HUES64 (cell line): ENCODE data around the gene RINL.
"Not testable (repeated sequence)": the region's sequence is repeated elsewhere in the genome, so short reads cannot be mapped to it uniquely, and the experiment has no call there.

Experiments
- H3K27ac ChIP-seq: 2 replicates; pipeline ENCODE4 v1.7.0; 2013; ENCODE audit warnings: low read depth, low read length, inconsistent platforms
- H3K27me3 ChIP-seq: 2 replicates; pipeline ENCODE4 v1.6.1; 2013; ENCODE audit warnings: mild to moderate bottlenecking, low read length; ENCODE audit not compliant: insufficient read depth
- H3K36me3 ChIP-seq: 2 replicates; pipeline ENCODE4 v1.6.1; 2013; ENCODE audit warnings: mild to moderate bottlenecking, low read length; ENCODE audit not compliant: insufficient read depth
- H3K4me1 ChIP-seq: 2 replicates; pipeline ENCODE4 v1.6.1; 2013; ENCODE audit warnings: mild to moderate bottlenecking, low read length, moderate library complexity; ENCODE audit not compliant: insufficient read depth
- H3K4me3 ChIP-seq: 2 replicates; pipeline ENCODE4 v1.5.1; 2013; ENCODE audit warnings: mild to moderate bottlenecking, low read length, moderate library complexity
- H3K9ac ChIP-seq: 2 replicates; pipeline ENCODE4 v1.6.1; 2013; ENCODE audit warnings: mild to moderate bottlenecking, low read depth, low read length
- H3K9me3 ChIP-seq: 2 replicates; pipeline ENCODE4 v1.6.1; 2013; ENCODE audit warnings: low read depth, low read length; ENCODE audit not compliant: insufficient read depth
- WGBS: fragments of 150-250, 120-280 bp; methylation state at CpG from one replicate; pipeline ENCODE4 v1.1.7; 2013; ENCODE audit warnings: missing lambda C conversion rate; 5-methylcytosine and 5-hydroxymethylcytosine counted together

RINL gene

DNA sequence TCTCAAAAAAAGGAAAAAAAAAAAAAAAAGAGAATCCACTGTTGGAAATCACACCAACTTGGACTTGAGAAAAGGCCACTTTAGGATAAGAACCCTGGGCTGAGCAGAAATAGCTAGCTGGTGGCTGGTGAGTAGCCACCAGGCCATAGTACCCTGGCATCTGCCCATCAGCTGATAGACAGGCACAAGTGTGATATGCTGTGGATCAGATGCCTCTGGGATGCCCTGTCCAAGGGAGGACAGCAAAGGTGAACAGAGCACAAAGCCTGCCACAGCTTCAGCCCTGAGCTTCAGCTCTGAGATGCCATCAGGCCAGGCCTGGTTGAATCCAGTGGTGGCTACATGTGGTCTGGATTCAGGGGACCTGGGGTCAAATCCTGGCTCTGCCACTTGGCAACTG lies 12.6 kb upstream of the RINL start:
- H3K9me3 ChIP-seq = no peaks in the 10 kb centered on the region
- no peak overlapping the region for H3K4me3 ChIP-seq
- no peak overlapping the region for H3K9ac ChIP-seq
- no peaks in the 10 kb centered on the region for H3K4me1 ChIP-seq
- H3K36me3 ChIP-seq = no peaks in the 10 kb centered on the region
- H3K27me3 ChIP-seq = no peaks in the 10 kb centered on the region
- no peak overlapping the region for H3K27ac ChIP-seq

DNA sequence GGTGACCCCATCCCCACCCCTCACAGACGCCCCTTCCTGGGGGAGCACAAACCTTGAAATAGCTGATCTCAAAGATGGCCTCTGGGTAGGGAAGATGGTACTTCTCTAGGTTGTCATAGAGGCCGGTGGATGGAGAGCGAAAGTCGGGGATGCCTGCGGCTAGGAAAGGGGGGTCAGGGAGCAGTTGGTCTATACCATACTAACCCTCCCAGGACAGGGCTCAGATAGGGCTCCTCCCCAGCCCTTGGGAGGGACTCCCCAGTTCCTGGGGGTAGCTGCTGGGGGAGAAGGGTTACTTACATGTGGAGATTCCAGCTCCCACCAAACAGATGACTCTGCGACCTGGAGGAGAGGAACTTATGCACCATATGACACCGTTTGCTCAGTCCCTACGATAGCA lies 11.7 kb upstream of the RINL start:
- Histone ChIP-seq H3K9me3 (no peaks in the 10 kb centered on the region), H3K4me1 (no peaks in the 10 kb centered on the region), H3K27me3 (no peaks in the 10 kb centered on the region), H3K9ac (no peak overlapping the region), H3K4me3 (no peak overlapping the region), H3K36me3 (no peaks in the 10 kb centered on the region), H3K27ac (no peak overlapping the region)
- 93% methylated on average over 7 of the region's 8 CpGs for WGBS

DNA sequence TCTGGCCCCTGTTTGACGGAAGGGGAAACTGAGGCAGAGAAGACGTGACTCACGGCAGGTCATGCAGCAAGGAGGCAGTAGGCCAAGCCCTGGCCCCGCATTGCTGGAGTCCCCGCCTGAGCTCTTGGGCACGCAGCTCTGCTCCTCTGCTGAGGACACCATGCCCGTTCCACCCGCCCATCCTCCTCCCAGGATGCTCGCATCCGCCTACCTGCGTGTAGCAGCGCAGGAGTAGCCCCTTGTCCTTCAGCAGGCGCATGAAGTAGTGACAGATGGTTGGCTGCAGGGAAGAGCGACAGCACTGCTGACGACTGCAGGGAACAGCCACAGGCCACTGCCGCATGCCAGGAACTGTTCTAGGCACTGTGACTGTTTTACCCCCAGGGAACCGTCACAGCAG lies 10.8 kb upstream of the RINL start:
- no peak overlapping the region for H3K27ac ChIP-seq
- 93% methylated on average over 17 of the region's 17 CpGs for WGBS
- H3K36me3 ChIP-seq = no peaks in the 10 kb centered on the region
- H3K9ac ChIP-seq = no peak overlapping the region
- no peaks in the 10 kb centered on the region for H3K4me1 ChIP-seq
- no peaks in the 10 kb centered on the region for H3K27me3 ChIP-seq
- no peaks in the 10 kb centered on the region for H3K9me3 ChIP-seq
- no peak overlapping the region for H3K4me3 ChIP-seq

DNA sequence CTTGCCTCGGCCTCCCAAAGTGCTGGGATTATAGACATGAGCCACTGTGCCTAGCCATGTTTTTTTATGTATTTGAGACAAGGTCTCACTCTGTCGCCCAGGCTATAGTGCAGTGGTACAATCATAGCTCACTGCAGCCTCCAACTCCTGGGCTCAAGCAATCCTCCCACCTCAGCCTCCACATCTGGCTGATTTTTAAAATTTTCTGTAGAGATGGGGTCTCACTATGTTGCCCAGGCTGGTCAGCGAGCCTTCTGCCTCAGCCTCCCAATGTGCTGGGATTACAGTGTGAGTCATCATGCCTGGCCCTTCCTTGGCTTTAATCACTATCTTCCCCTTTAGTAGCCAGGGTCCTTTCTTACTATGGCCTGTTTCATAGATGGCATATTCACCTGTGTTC lies 6.6 kb upstream of the RINL start:
- not testable (repeated sequence) for H3K27me3 ChIP-seq, H3K4me3 ChIP-seq, H3K9me3 ChIP-seq, H3K27ac ChIP-seq, H3K4me1 ChIP-seq, H3K36me3 ChIP-seq, H3K9ac ChIP-seq
- whole genome bisulfite sequencing = 89% methylated on average over 3 of the region's 3 CpGs

DNA sequence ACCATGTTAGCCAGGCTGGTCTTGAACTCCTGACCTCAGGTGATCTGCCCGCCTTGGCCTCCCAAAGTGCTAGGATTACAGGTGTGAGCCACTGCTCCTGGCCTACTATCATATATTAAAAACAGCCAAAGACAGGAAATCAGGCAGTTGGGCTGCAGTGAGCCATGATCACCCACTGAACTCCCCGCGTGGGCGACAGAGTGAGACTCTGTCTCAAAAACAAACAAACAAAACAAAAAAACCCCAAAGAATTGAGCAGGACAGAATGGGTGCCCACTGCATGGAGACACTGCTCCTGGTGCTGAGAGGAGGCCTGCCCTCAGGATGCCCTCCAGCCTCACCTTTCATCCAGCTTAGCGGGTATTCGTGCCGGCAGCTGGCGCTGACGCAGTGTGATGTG lies 5.2 kb upstream of the RINL start:
- Histone ChIP-seq H3K9ac (no peak overlapping the region), H3K9me3 (no peaks in the 10 kb centered on the region), H3K4me3 (no peak overlapping the region), H3K27me3 (no peaks in the 10 kb centered on the region), H3K36me3 (no peaks in the 10 kb centered on the region), H3K4me1 (peaks cover 4% of the 10 kb centered on the region; the same call in 1 of the 2 replicates), H3K27ac (no peak overlapping the region)
- 92% methylated on average over 9 of the region's 9 CpGs for WGBS

DNA sequence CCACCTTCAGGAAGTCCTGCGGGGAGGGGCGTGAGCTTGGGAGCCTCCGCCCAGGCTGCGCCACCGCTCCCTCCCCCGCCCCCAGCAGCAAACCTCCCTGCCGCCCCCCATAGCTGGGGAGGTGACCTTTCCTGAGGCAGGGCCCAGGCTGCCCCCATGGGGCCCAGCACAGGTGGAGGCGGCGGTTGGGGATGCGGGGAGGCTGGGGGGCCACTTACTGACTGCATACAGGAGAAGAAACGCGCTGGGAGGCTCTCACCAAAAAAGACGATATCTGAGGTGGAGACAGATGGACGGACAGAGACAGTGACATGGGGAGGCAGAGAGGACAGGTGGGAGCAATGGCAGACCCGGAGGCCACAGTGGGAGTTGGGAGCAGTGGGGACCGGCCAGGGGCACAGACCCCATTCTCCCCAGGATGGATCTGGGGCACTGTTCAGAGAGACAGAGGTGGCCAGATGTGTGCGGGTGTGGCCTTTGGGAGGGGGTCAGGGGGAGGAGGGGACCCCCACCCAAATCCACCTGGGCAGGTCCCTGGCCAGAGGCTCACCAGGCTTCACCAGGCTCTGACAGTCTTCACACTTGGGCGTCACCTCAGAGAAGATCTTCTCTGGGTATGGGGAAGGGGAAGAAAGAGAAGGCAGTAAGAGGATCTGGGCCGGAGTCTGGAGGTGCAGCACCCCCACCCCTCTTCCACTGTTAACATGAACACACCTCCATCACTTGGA lies 3.0 kb upstream of the RINL start:
- Histone ChIP-seq H3K4me1 (peaks cover 10% of the 10 kb centered on the region; the same call in 1 of the 2 replicates), H3K4me3 (no peak overlapping the region), H3K27ac (no peak overlapping the region), H3K9me3 (no peaks in the 10 kb centered on the region), H3K36me3 (no peaks in the 10 kb centered on the region), H3K9ac (no peak overlapping the region), H3K27me3 (no peaks in the 10 kb centered on the region)
- 89% methylated on average over 18 of the region's 19 CpGs for WGBS

DNA sequence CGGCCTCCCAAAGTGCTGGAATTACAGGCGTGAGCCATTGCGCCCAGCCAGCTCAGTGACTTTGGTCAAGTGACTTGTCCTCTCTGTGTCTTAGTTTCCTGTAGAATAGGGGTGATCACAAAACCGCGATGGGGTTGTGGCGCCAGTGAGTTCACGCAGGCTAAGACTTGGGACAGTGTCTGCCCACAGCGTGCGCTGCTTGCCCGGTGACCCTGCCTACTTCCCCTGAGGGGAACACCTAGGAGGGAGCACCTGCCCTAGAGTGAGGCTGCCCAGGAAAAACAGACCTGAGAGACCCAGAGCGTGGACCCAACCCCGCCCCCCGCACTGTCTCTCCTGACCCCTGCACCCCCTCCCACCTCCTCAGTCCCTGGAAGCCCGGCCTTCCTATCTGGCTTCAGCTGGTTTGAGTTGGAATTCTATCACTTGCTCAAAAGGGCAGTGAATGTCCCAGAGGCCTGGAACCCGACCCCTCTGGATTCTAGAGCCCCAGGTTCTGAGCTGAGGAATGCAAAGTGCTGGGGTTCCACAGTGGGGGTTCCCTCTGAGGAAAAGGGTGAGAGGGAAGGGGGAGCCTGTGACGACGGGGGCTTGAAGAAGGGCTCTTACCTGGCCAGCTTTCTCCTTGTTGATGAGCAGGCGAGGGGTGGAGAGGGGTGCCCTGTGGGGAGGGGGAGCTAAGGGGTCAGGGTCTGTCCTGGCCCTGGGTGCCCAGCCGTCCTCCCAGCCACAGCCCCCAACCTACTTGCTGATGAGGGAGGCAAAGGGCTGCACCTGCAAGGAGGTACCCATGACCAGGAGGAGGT lies 2.2 kb upstream of the RINL start:
- H3K27me3 ChIP-seq = no peaks in the 10 kb centered on the region
- WGBS = 88% methylated on average over 19 of the region's 19 CpGs
- no peak overlapping the region for H3K4me3 ChIP-seq
- H3K27ac ChIP-seq = no peak overlapping the region
- peaks cover 10% of the 10 kb centered on the region; the same call in 1 of the 2 replicates for H3K4me1 ChIP-seq
- no peaks in the 10 kb centered on the region for H3K9me3 ChIP-seq
- H3K9ac ChIP-seq = no peak overlapping the region
- no peaks in the 10 kb centered on the region for H3K36me3 ChIP-seq

DNA sequence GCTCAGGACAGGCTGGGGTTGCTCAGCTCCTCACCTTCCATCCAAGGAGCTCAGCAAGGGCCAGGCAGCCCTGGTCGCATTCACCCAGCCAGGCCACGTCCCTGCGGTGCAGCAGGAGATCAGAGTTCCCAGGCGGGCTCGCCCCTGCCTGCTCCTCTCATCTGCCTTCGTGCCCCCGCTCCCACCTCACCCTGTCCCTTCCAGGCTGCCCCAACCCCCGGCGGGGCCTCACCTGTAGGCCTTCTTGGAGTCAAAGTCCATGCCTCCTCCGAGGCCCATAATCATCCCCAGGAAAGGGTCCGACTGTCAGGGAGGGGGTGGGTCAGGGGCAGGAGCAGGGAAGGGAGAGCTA lies 1.3 kb upstream of the RINL start:
- no peaks in the 10 kb centered on the region for H3K36me3 ChIP-seq
- no peak overlapping the region for H3K9ac ChIP-seq
- H3K4me1 ChIP-seq = peaks cover 10% of the 10 kb centered on the region; the same call in 1 of the 2 replicates
- H3K27me3 ChIP-seq = no peaks in the 10 kb centered on the region
- H3K9me3 ChIP-seq = no peaks in the 10 kb centered on the region
- no peak overlapping the region for H3K4me3 ChIP-seq
- no peak overlapping the region for H3K27ac ChIP-seq
- WGBS = 91% methylated on average over 11 of the region's 11 CpGs

DNA sequence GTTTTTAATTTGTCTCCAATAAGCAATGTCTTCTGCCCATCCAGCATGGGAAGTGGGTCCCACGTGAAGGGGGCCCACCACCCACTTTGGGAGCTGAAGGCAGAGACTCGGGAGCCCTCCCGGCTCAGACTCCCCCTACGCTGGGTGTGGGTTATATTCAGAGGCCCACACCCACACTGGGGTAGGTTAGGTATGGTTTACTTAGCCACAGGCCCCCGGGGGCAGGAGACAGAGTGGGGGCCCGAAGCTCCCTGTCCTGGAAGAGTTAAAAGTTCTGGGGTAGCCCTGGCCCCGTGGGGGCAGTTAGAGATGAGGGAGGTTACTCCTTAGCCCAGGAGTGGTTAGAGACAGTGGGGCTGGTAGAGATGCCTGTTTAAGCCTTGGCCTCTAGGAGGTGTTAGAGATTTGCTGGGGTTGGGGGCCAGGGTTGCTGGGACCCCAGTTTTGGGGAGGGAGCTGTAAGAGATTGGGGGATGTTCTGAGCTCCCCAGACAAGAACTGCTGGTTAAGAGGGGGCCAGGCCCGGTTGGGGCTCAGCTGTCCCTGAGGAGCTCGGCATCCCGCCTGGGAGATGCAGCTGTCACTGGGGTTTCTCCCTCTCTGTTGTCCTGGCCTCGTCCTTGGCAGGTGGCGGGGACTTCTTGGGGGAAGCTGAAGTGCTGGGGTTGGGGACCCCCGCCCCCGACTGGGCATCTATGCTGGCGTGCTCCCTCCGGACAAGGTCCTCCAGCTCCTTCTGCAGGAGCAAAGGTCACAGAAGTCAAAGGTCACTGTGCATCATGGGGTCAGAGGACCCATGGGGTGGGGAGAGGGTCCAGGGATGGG lies 712 bp upstream of the RINL start:
- no peak overlapping the region for H3K9ac ChIP-seq
- H3K4me1 ChIP-seq = peaks cover 10% of the 10 kb centered on the region; the same call in 1 of the 2 replicates
- H3K27me3 ChIP-seq = no peaks in the 10 kb centered on the region
- no peaks in the 10 kb centered on the region for H3K9me3 ChIP-seq
- no peak overlapping the region for H3K27ac ChIP-seq
- no peak overlapping the region for H3K4me3 ChIP-seq
- 92% methylated on average over 16 of the region's 16 CpGs for WGBS
- H3K36me3 ChIP-seq = no peaks in the 10 kb centered on the region

DNA sequence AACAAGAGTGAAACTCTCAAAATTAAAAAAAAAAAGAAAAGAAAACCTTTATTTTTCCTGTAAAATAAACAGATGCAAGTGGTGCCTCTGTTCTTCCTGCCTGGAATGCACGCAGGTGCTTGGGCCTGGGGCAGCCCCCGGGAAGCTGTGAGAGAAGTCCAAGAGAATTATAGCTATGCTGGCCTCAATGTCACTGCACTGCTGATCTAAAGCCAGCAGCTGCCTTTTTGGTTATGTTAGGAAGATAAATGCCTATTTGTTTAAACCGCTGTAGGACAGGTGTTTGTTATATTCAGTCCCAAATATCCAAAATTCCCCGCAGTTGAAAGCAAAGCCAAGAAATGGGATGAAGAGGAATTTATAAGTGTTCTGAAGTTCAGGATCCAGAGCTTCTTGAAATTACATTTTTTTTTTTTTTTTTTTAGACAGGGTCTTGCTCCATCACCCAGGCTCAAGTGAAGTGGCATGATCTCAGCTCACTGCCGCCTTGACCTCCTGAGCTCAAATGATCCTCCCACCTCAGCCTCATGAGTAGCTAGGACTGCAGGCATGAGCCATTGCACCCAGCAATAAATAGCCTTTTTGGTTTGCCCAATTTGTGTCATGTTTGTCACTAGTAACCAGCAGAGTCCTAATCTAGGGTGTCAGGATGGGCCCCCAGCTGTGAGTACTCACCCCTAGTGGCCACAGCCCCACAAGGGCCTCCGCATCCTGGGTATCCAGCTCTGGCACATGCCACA lies 2.2 kb downstream of the RINL start:
- no peaks in the 10 kb centered on the region for H3K36me3 ChIP-seq
- H3K4me3 ChIP-seq = no peak overlapping the region
- no peak overlapping the region for H3K9ac ChIP-seq
- peaks cover 10% of the 10 kb centered on the region; the same call in 1 of the 2 replicates for H3K4me1 ChIP-seq
- H3K27ac ChIP-seq = no peak overlapping the region
- 85% methylated on average over 6 of the region's 6 CpGs for WGBS
- H3K9me3 ChIP-seq = no peaks in the 10 kb centered on the region
- 0 out of 2 replicates have a peak, but pooled peaks cover 2% of the 10 kb centered on the region for H3K27me3 ChIP-seq
